SK-N-SH (cell line): ENCODE data around the gene PDGFC.

Experiments used
- EP300 ChIP-seq, 2 experiments: IDR thresholded peaks; 2 replicates each; pipeline versions ENCODE4 v1.4.0 to v1.6.1; 2012; ENCODE audit warnings: borderline replicate concordance in 1 of 2, low read depth in 1 of 2, low read length in 1 of 2
- EZH2phosphoT487 ChIP-seq: fragments of 200-600 bp; sonication (generic); IDR thresholded peaks from 2 replicates; pipeline ENCODE4 v1.6.1; 2017; ENCODE audit warnings: low read depth, mixed run types, mild to moderate bottlenecking, antibody characterized with exemption, moderate library complexity, borderline replicate concordance
- MEF2A ChIP-seq: IDR thresholded peaks from 2 replicates; pipeline ENCODE4 v1.4.0; 2012; ENCODE audit warnings: low read depth, borderline replicate concordance
- RAD21 ChIP-seq: IDR thresholded peaks from 2 replicates; pipeline ENCODE4 v1.6.1; 2012; ENCODE audit warnings: mild to moderate bottlenecking, low read length
- TAF1 ChIP-seq: IDR thresholded peaks from 2 replicates; pipeline ENCODE4 v1.6.1; 2012; ENCODE audit warnings: low read depth, mild to moderate bottlenecking, low read length, moderate library complexity, borderline replicate concordance
- TCF12 ChIP-seq: IDR thresholded peaks from 2 replicates; pipeline ENCODE4 v1.4.0; 2012
- TF ChIP-seq, protein P1 (sequence below): fragments of 200-600 bp; sonication (generic); IDR thresholded peaks from 2 replicates; pipeline ENCODE4 v1.6.1; 2017; ENCODE audit warnings: antibody characterized with exemption, mild to moderate bottlenecking, moderate library complexity

- no peak for TF ChIP-seq EP300 (IDR thresholded peaks at IDR 0.05; ENCODE audit: borderline replicate concordance in 1 of 2, low read depth in 1 of 2, low read length in 1 of 2)
- TF ChIP-seq RAD21 = no peak
- TF ChIP-seq, protein P1, sequence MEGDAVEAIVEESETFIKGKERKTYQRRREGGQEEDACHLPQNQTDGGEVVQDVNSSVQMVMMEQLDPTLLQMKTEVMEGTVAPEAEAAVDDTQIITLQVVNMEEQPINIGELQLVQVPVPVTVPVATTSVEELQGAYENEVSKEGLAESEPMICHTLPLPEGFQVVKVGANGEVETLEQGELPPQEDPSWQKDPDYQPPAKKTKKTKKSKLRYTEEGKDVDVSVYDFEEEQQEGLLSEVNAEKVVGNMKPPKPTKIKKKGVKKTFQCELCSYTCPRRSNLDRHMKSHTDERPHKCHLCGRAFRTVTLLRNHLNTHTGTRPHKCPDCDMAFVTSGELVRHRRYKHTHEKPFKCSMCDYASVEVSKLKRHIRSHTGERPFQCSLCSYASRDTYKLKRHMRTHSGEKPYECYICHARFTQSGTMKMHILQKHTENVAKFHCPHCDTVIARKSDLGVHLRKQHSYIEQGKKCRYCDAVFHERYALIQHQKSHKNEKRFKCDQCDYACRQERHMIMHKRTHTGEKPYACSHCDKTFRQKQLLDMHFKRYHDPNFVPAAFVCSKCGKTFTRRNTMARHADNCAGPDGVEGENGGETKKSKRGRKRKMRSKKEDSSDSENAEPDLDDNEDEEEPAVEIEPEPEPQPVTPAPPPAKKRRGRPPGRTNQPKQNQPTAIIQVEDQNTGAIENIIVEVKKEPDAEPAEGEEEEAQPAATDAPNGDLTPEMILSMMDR = no peak
- TF ChIP-seq MEF2A = no peak
- TF ChIP-seq EZH2phosphoT487 = no peak
- TF ChIP-seq TCF12 = no peak
- TF ChIP-seq TAF1 = no peak
Measured at GRCh38 chr4:156778093-156778492, 193.5 kb downstream of the PDGFC start.
